SK-N-SH treated with all-trans-retinoic acid at 6 μM for 48 hours (cell line): Measurements from ENCODE around the gene PSEN2.

Experiments used
- ARNTL ChIP-seq: fragments of 450-650 bp; formaldehyde crosslinking; IDR thresholded peaks from 2 replicates; pipeline ENCODE4 v1.5.0; 2020; ENCODE audit warnings: low read depth, mild to moderate bottlenecking, moderate library complexity, borderline replicate concordance
- BACH2 ChIP-seq: fragments of 250-450 bp; sonication (Bioruptor Pico); IDR thresholded peaks from 2 replicates; pipeline ENCODE4 v1.9.0; 2021; ENCODE audit warnings: mild to moderate bottlenecking, borderline replicate concordance
- CREB5 ChIP-seq: fragments of 250-450 bp; sonication (Bioruptor Pico); IDR thresholded peaks from 2 replicates; pipeline ENCODE4 v1.5.1; 2020; ENCODE audit warnings: low read depth, mild to moderate bottlenecking, moderate library complexity
- ISL1 ChIP-seq: fragments of 250-450 bp; sonication (Bioruptor Pico); IDR thresholded peaks from 2 replicates; pipeline ENCODE4 v2.1.2; 2022; ENCODE audit warnings: mild to moderate bottlenecking, moderate library complexity
- PATZ1 ChIP-seq: fragments of 250-450 bp; sonication (Bioruptor Pico); IDR thresholded peaks from 2 replicates; pipeline ENCODE4 v1.8.0; 2020; ENCODE audit warnings: mild to moderate bottlenecking, moderate library complexity, borderline replicate concordance
- RARB ChIP-seq: fragments of 250-450 bp; sonication (Bioruptor Pico); IDR thresholded peaks from 2 replicates; pipeline ENCODE4 v1.8.0; 2021; ENCODE audit warnings: mild to moderate bottlenecking, moderate library complexity
- TCF4 ChIP-seq: fragments of 250-450 bp; sonication (Bioruptor Pico); IDR thresholded peaks from 2 replicates; pipeline ENCODE4 v1.8.0; 2021; ENCODE audit warnings: mild to moderate bottlenecking, moderate library complexity, borderline replicate concordance
- ZFP3 ChIP-seq: fragments of 250-450 bp; sonication (Bioruptor Pico); IDR thresholded peaks from 2 replicates; pipeline ENCODE4 v1.5.0; 2020; ENCODE audit warnings: mild to moderate bottlenecking, moderate library complexity
- ZNF565 ChIP-seq: fragments of 450-650 bp; formaldehyde crosslinking; conservative IDR thresholded peaks from 2 replicates; pipeline ENCODE4 v1.5.0; 2020; ENCODE audit warnings: low read depth, mild to moderate bottlenecking, moderate library complexity
- ZNF8 ChIP-seq: fragments of 450-650 bp; formaldehyde crosslinking; IDR thresholded peaks from 2 replicates; pipeline ENCODE4 v1.5.0; 2020; ENCODE audit warnings: mild to moderate bottlenecking, moderate library complexity

DNA sequence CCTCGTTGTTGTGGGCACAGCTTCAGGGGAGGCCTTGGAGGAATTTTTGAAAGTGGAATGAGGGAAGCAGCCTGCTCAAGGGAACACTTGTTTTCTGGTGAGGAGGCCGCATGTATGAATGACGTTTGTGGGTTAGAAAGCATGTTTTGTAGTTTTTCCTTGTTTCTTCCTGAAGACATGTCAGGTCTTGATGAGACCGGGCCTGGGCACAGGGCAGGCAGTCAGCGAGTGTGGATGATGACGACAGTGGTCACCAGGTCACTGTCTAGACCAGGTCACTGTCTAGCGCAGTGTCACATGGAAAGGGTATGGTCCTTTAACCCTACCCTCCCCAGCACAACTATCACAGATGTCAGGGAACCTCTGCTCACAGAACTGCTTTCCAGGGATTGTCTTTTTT, 7.3 kb downstream of the PSEN2 start:
- TF ChIP-seq ARNTL (CRISPR knock-in tag) (no peak), RARB (CRISPR knock-in tag) (no peak), BACH2 (CRISPR knock-in tag) (no peak), ZNF8 (CRISPR knock-in tag) (no peak), CREB5 (CRISPR knock-in tag) (no peak), ISL1 (CRISPR knock-in tag) (no peak), ZFP3 (CRISPR knock-in tag) (no peak), TCF4 (CRISPR knock-in tag) (no peak), ZNF565 (CRISPR knock-in tag) (no peak), PATZ1 (no peak)
